Sigmoid colon (tissue), 7 donors: Measurements from ENCODE around the gene TEDC2. TPM values are rescaled to one million over a fixed set of nuclear protein-coding genes. Genes with fewer than 3 reads are reported as not detected.
"Not testable (repeated sequence)": the region's sequence is repeated elsewhere in the genome, so short reads cannot be mapped to it uniquely, and the experiment has no call there.

Source experiments
- DNase-seq: peaks from one replicate; pipeline ENCODE4 v3.0.0-alpha.2; 2019
- H3K27ac ChIP-seq, 4 donors: fragments of 200-600 bp; sonication (generic); one replicate each; pipeline ENCODE4 v1.5.1; 2016 to 2019; ENCODE audit warnings: mild to moderate bottlenecking in 1 of 4
- H3K27me3 ChIP-seq, 3 donors: fragments of 200-600 bp; sonication (generic); one replicate each; pipeline ENCODE4 v1.5.1; 2019; ENCODE audit warnings: mild to moderate bottlenecking in 1 of 3
- H3K36me3 ChIP-seq, 4 donors: fragments of 200-600 bp; sonication (generic); one replicate each; pipeline ENCODE4 v1.5.1; 2016 to 2019
- H3K4me1 ChIP-seq, 4 donors: fragments of 200-600 bp; sonication (generic); one replicate each; pipeline ENCODE4 v1.5.1; 2017 to 2019
- H3K4me3 ChIP-seq, 4 donors: fragments of 200-600 bp; sonication (generic); one replicate each; pipeline ENCODE4 v1.5.1; 2017 to 2019; ENCODE audit warnings: mild to moderate bottlenecking in 2 of 4, moderate library complexity in 1 of 4
- H3K9me3 ChIP-seq, 4 donors: fragments of 200-600 bp in 3 of 4; sonication (generic) in 3 of 4; one replicate each; pipeline versions ENCODE4 v1.5.1 to v1.6.1; 2013 to 2019
- CTCF ChIP-seq, 4 experiments: fragments of 450-650 bp in 3 of 4; fragments of 200-600 bp in 1 of 4; IDR thresholded peaks; one replicate each; pipeline ENCODE4 v1.5.1; 2016 to 2019; ENCODE audit warnings: antibody characterized with exemption in 4 of 4, mild to moderate bottlenecking in 3 of 4, moderate library complexity in 2 of 4
- EP300 ChIP-seq, 4 donors: sonication (generic); formaldehyde crosslinking; IDR thresholded peaks; one replicate each; pipeline ENCODE4 v1.6.1; 2017; ENCODE audit warnings: antibody characterized with exemption in 4 of 4
- POLR2A ChIP-seq, 2 donors: fragments of 450-650 bp; IDR thresholded peaks; one replicate each; pipeline ENCODE4 v1.6.1; 2016; ENCODE audit warnings: antibody characterized with exemption in 2 of 2, mild to moderate bottlenecking in 2 of 2, moderate library complexity in 2 of 2
- POLR2AphosphoS5 ChIP-seq, 4 donors: sonication (generic); formaldehyde crosslinking; IDR thresholded peaks; one replicate each; pipeline ENCODE4 v1.6.1; 2017; ENCODE audit warnings: antibody characterized with exemption in 4 of 4
- WGBS, 2 donors: extraction: QIAGEN DNeasy Blood & Tissue Kit; methylation state at CpG; one replicate each; pipeline ENCODE4 v1.1.7; 2013; 5-methylcytosine and 5-hydroxymethylcytosine counted together
- intact Hi-C: fragments of 100-400 bp; cut with DNase I; formaldehyde crosslinking; loops from one replicate; pipeline ENCODE4 v1.15.1; 2023
- polyA plus RNA-seq, 3 donors: library from polyadenylated mRNA; stranded (reverse); fragments of 200-250 nt; gene quantifications; one replicate each; pipeline ENCODE4 v1.2.3, GENCODE V29; 2013
- total RNA-seq, 4 donors: library from RNA; depleted of rRNA; stranded (reverse); fragments of >200 nt; gene quantifications; one replicate each; pipeline ENCODE4 v1.1.0, GENCODE V29; 2016
- donor health status: healthy with polysubstance abuse.
- donor health status: Bipolar disorder and iron deficiency.
- donor health status: healthy.

The TEDC2 gene
- total and polyA plus RNA-seq, 7 donors: 0.60 to 10.6 (median 5.3) TPM; not detected in 3

- Histone ChIP-seq H3K36me3 (no peaks in the 10 kb centered on the region), H3K27me3 (peaks cover 18 to 23% (median 21%) of the 10 kb centered on the region in 3 donors), H3K4me3 (no peak overlapping the region), H3K4me1 (peaks cover 0 to 41% (median 32%) of the 10 kb centered on the region in 4 donors), H3K27ac (no peak overlapping the region), H3K9me3 (no peaks in the 10 kb centered on the region)
- DNase-seq: no peak
- WGBS, 2 donors: 90 to 91% methylated on average over 9 of the region's 9 CpGs
- TF ChIP-seq EP300 (IDR thresholded peaks at IDR 0.05): no peak
- intact Hi-C loops: loop anchor here (5.0 kb wide), 1 partner anchor 36 kb away; the partner anchor contains the start of gene ATP6V0C
Observed at GRCh38 chr16:2476345-2476720, 16.4 kb downstream of the TEDC2 start.

GRCh38 chr16:2476741-2477140 is 16.8 kb downstream of the TEDC2 start:
- 87 to 90% methylated on average over 3 of the region's 3 CpGs for WGBS, 2 donors
- Histone ChIP-seq H3K4me3 (no peak overlapping the region), H3K27ac (no peak overlapping the region), H3K9me3 (no peaks in the 10 kb centered on the region), H3K27me3 (peaks cover 14 to 19% (median 17%) of the 10 kb centered on the region in 3 donors), H3K36me3 (no peaks in the 10 kb centered on the region), H3K4me1 (peaks cover 0 to 38% (median 28%) of the 10 kb centered on the region in 4 donors)
- intact Hi-C loops: loop anchor here (5.0 kb wide), 1 partner anchor 36 kb away; the partner anchor contains the start of gene ATP6V0C
- TF ChIP-seq CTCF (IDR thresholded peaks at IDR 0.05): no peak
- TF ChIP-seq POLR2A (IDR thresholded peaks at IDR 0.05): no peak
- no peak for TF ChIP-seq EP300 (IDR thresholded peaks at IDR 0.05)
- TF ChIP-seq POLR2AphosphoS5 (IDR thresholded peaks at IDR 0.05): no peak
- DNase-seq: no peak

DNA sequence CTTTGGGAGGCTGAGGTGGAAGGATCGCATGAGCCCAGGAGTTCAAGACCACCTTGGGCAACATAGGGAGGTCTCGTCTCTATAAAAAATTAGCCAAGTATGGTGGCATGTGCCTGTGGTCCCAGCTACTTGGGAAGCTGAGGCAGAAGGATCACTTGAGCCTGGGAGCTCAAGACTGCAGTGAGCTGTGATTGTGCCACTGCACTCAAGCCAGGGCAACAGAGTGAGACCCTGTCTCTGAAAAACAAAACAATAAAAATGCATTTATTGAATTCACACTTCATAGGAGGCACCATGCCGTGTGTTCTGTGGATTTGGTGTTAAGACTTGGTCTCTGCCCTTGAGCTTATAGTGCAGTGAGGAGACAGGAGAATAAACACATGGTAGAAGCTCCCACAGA is 17.4 kb downstream of the TEDC2 start:
- H3K36me3 ChIP-seq: no peaks in the 10 kb centered on the region
- no peak for DNase-seq
- no peaks in the 10 kb centered on the region for H3K9me3 ChIP-seq
- H3K27ac ChIP-seq: no peak overlapping the region
- peaks cover 0 to 40% (median 29%) of the 10 kb centered on the region in 4 donors for H3K4me1 ChIP-seq
- intact Hi-C loops: loop anchor here (5.0 kb wide), 1 partner anchor 35 kb away; the partner anchor contains the start of gene ATP6V0C
- no peak overlapping the region for H3K4me3 ChIP-seq
- peaks cover 10 to 13% (median 11%) of the 10 kb centered on the region in 3 donors for H3K27me3 ChIP-seq
- TF ChIP-seq POLR2A (IDR thresholded peaks at IDR 0.05): no peak
- TF ChIP-seq POLR2AphosphoS5 (IDR thresholded peaks at IDR 0.05): no peak
- TF ChIP-seq EP300 (IDR thresholded peaks at IDR 0.05): no peak
- no peak for TF ChIP-seq CTCF (IDR thresholded peaks at IDR 0.05)
- 93 to 96% methylated on average over 3 of the region's 3 CpGs for WGBS, 2 donors

DNA sequence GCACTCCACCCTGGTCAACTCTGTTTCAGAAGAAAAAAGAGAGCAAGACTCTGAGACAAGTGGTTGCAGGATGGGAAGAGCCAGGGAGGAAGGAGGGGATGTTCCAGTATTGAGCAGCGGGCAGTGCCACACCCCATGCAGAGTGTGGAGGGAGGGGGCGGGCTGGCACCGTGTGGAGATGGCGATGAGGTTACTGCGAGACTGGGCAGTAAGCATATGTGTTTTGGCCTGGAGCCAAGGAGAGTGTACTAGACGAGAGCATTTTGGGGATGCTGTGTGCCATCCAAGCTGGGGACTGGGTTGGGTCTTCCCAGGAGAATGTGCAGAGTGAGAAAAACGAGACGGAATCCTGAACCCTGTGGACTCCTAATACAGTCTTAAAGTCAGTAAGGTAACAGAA is 18.4 kb downstream of the TEDC2 start:
- peaks cover under 1 to 4% (median 2%) of the 10 kb centered on the region in 3 donors for H3K27me3 ChIP-seq
- H3K36me3 ChIP-seq: no peaks in the 10 kb centered on the region
- H3K4me1 ChIP-seq: peaks cover 0 to 45% (median 37%) of the 10 kb centered on the region in 4 donors
- no peak for DNase-seq
- no peak overlapping the region for H3K27ac ChIP-seq
- TF ChIP-seq EP300 (IDR thresholded peaks at IDR 0.05) (no peak), POLR2AphosphoS5 (IDR thresholded peaks at IDR 0.05) (no peak), CTCF (IDR thresholded peaks at IDR 0.05) (no peak), POLR2A (IDR thresholded peaks at IDR 0.05) (no peak)
- no peak overlapping the region for H3K4me3 ChIP-seq
- intact Hi-C loops: loop anchor here (5.0 kb wide), 1 partner anchor 34 kb away; the partner anchor contains the start of gene ATP6V0C
- WGBS, 2 donors: 57 to 78% methylated on average over 8 of the region's 8 CpGs
- no peaks in the 10 kb centered on the region for H3K9me3 ChIP-seq

DNA sequence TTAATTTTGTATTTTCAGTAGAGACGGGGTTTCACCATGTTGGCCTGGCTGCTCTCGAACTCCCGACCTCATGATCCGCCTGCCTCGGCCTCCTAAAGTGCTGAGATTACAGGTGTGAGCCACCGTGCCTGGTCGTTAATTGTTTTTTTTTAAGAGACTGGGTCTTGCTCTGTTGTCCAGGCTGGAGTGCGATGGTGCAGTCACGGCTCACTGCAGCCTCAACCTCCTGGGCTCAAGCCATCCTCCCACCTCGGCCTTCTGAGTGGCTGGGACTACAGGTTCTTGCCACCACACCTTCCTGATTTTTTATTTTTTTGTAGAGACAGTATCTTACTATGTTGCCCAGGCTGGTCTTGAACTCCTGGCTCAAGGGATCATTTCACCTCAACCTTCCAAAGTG is 20.1 kb downstream of the TEDC2 start:
- not testable (repeated sequence) for H3K36me3 ChIP-seq, H3K27me3 ChIP-seq, H3K9me3 ChIP-seq, DNase-seq, H3K4me3 ChIP-seq, H3K27ac ChIP-seq
- peaks cover 0 to 41% (median 39%) of the 10 kb centered on the region in 4 donors for H3K4me1 ChIP-seq
- WGBS, 2 donors: 96 to 97% methylated on average over 10 of the region's 10 CpGs
- intact Hi-C loops: loop anchor here (5.0 kb wide), 2 partner anchors 32 to 53 kb away; partner anchors contain the start of genes ATP6V0C and CCNF

DNA sequence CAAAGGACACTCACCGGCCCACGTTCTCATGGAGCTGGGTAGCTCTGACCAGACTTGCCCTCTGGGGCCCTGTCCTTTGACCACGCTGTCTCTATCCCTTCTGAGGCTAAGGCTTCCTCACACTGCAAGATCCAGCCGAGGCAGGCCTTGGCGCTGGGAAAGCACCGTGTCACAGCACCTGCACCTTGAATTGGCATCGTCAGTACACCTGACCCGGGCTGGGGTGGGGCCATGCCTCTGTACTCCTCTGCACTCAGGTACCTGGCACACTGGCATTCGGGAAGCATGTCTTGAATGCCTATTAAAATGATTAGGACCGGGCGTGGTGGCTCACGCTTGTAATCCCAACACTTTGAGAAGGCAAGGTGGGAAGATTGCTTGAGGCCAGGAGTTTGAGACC is 21.0 kb downstream of the TEDC2 start:
- Histone ChIP-seq H3K27ac (no peak overlapping the region), H3K4me3 (no peak overlapping the region), H3K36me3 (no peaks in the 10 kb centered on the region), H3K27me3 (no peaks in the 10 kb centered on the region), H3K9me3 (no peaks in the 10 kb centered on the region), H3K4me1 (peaks cover 0 to 35% (median 32%) of the 10 kb centered on the region in 4 donors)
- TF ChIP-seq CTCF (IDR thresholded peaks at IDR 0.05): no peak
- no peak for TF ChIP-seq POLR2AphosphoS5 (IDR thresholded peaks at IDR 0.05)
- TF ChIP-seq POLR2A (IDR thresholded peaks at IDR 0.05): no peak
- no peak for TF ChIP-seq EP300 (IDR thresholded peaks at IDR 0.05)
- DNase-seq: no peak
- intact Hi-C loops: loop anchor here (5.0 kb wide), 1 partner anchor 54 kb away; the partner anchor contains the start of gene CCNF
- WGBS, 2 donors: 21 to 71% methylated on average over 12 of the region's 12 CpGs
